Loucy (cell line): ENCODE measurements around the gene ACOT13.

ENCODE experiments used
- H2AFZ ChIP-seq: fragments of 200-600 bp; sonication (generic); 2 replicates; pipeline ENCODE4 v1.6.0; 2016; ENCODE audit warnings: antibody characterized with exemption, mild to moderate bottlenecking, low read length, moderate library complexity
- H3F3A ChIP-seq: fragments of 200-600 bp; 2 replicates; pipeline ENCODE4 v1.6.0; 2016; ENCODE audit warnings: antibody characterized with exemption, low read depth, mild to moderate bottlenecking
- H3K27me3 ChIP-seq: fragments of 200-600 bp; sonication (generic); 2 replicates; pipeline ENCODE4 v1.6.1; 2014; ENCODE audit warnings: low read length, mild to moderate bottlenecking; ENCODE audit not compliant: insufficient read depth, poor library complexity, severe bottlenecking
- H3K36me3 ChIP-seq: fragments of 200-600 bp; sonication (generic); 2 replicates; pipeline ENCODE4 v1.6.1; 2016; ENCODE audit warnings: low read length; ENCODE audit not compliant: insufficient read depth
- H3K4me1 ChIP-seq: fragments of 200-600 bp; sonication (generic); 2 replicates; pipeline ENCODE4 v1.5.1; 2014; ENCODE audit warnings: low read length, mild to moderate bottlenecking; ENCODE audit not compliant: insufficient read depth, poor library complexity, severe bottlenecking
- H3K4me2 ChIP-seq: fragments of 200-600 bp; sonication (generic); 2 replicates; pipeline ENCODE4 v1.6.0; 2014; ENCODE audit warnings: antibody characterized with exemption, low read length, low read depth, mild to moderate bottlenecking; ENCODE audit not compliant: poor library complexity, severe bottlenecking
- H3K4me3 ChIP-seq: fragments of 200-600 bp; sonication (generic); 2 replicates; pipeline ENCODE4 v1.5.1; 2014; ENCODE audit warnings: low read length, mild to moderate bottlenecking, mixed read lengths; ENCODE audit not compliant: poor library complexity, severe bottlenecking
- H3K79me2 ChIP-seq: fragments of 200-600 bp; sonication (generic); 2 replicates; pipeline ENCODE4 v1.6.1; 2014; ENCODE audit warnings: low read length; ENCODE audit not compliant: insufficient read depth
- H3K9ac ChIP-seq: fragments of 200-600 bp; sonication (generic); 2 replicates; pipeline ENCODE4 v1.6.0; 2014; ENCODE audit warnings: mild to moderate bottlenecking, low read depth, low read length, moderate library complexity; ENCODE audit not compliant: poor library complexity, severe bottlenecking
- H3K9me2 ChIP-seq: fragments of 200-600 bp; sonication (generic); replicated peaks from 2 replicates; pipeline ENCODE4 v1.6.1; 2016; ENCODE audit warnings: low read depth, low read length, mixed read lengths
- H3K9me3 ChIP-seq: fragments of 200-600 bp; sonication (generic); 2 replicates; pipeline ENCODE4 v1.6.1; 2014; ENCODE audit warnings: mild to moderate bottlenecking, antibody characterized with exemption, low read length, low read depth; ENCODE audit not compliant: insufficient read depth
- H4K20me1 ChIP-seq: fragments of 200-600 bp; sonication (generic); 2 replicates; pipeline ENCODE4 v1.6.0; 2014; ENCODE audit warnings: antibody characterized with exemption, low read length, mild to moderate bottlenecking; ENCODE audit not compliant: insufficient read depth, poor library complexity, severe bottlenecking
- EZH2phosphoT487 ChIP-seq: fragments of 200-600 bp; IDR thresholded peaks from 2 replicates; pipeline ENCODE4 v1.6.1; 2018; ENCODE audit warnings: antibody characterized with exemption, mild to moderate bottlenecking, moderate library complexity, borderline replicate concordance
- TF ChIP-seq, protein P1 (sequence below): fragments of 200-600 bp; sonication (generic); conservative IDR thresholded peaks from 2 replicates; pipeline ENCODE4 v1.5.1; 2014; ENCODE audit warnings: mild to moderate bottlenecking, antibody characterized with exemption, low read length

Gene ACOT13

DNA sequence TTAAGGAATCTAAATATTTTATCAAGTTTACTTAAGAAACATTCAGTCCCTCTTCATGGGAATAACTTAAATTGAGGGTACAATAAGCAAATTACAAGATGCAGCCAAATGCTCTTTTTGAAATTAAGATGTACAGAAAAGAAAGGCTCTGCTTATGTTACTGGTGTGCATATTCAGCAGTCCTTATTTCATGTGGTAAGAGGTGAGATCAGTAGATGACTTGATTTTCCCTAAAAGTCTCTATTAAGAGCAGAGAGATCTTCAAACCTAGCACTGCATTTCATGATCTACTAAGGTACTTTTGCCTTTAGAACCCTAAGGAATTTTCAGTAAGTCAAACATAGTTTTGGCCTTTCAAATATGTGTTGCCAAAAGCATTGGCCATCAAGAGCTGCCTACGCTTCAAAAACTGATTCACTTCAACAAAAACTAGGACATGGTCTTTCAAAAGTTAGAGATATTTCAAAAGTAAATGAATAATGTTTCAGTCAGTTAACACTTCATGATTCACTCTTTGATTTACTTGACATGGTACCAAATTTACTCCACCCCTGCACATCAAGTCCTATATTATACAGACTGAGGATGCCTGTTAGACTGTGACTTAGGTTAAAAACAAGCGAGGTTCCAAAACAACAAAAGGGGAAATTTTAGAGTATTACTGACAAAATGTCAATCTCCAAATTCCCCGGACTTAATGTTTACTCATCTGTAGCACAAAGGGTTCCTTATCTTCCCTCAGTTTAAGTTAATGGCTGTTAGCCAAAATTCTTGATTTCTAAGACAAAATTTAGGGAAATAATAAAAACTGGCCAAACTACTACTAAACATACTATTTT lies 32.9 kb downstream of the ACOT13 start:
- Histone ChIP-seq H3K4me2 (no peak overlapping the region), H4K20me1 (peaks cover 7% of the 10 kb centered on the region), H3K4me1 (no peaks in the 10 kb centered on the region), H3K9ac (no peak overlapping the region), H3K36me3 (peaks cover 16% of the 10 kb centered on the region; the same call in 1 of the 2 replicates), H3K79me2 (no peaks in the 10 kb centered on the region), H3F3A (no peaks in the 10 kb centered on the region; the same call in 1 of the 2 replicates), H3K9me3 (no peaks in the 10 kb centered on the region), H2AFZ (no peak overlapping the region), H3K27me3 (no peaks in the 10 kb centered on the region), H3K4me3 (no peak overlapping the region), H3K9me2 (no peaks in the 10 kb centered on the region)
- no peak for TF ChIP-seq EZH2phosphoT487
- TF ChIP-seq, protein P1, sequence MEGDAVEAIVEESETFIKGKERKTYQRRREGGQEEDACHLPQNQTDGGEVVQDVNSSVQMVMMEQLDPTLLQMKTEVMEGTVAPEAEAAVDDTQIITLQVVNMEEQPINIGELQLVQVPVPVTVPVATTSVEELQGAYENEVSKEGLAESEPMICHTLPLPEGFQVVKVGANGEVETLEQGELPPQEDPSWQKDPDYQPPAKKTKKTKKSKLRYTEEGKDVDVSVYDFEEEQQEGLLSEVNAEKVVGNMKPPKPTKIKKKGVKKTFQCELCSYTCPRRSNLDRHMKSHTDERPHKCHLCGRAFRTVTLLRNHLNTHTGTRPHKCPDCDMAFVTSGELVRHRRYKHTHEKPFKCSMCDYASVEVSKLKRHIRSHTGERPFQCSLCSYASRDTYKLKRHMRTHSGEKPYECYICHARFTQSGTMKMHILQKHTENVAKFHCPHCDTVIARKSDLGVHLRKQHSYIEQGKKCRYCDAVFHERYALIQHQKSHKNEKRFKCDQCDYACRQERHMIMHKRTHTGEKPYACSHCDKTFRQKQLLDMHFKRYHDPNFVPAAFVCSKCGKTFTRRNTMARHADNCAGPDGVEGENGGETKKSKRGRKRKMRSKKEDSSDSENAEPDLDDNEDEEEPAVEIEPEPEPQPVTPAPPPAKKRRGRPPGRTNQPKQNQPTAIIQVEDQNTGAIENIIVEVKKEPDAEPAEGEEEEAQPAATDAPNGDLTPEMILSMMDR: no peak

DNA sequence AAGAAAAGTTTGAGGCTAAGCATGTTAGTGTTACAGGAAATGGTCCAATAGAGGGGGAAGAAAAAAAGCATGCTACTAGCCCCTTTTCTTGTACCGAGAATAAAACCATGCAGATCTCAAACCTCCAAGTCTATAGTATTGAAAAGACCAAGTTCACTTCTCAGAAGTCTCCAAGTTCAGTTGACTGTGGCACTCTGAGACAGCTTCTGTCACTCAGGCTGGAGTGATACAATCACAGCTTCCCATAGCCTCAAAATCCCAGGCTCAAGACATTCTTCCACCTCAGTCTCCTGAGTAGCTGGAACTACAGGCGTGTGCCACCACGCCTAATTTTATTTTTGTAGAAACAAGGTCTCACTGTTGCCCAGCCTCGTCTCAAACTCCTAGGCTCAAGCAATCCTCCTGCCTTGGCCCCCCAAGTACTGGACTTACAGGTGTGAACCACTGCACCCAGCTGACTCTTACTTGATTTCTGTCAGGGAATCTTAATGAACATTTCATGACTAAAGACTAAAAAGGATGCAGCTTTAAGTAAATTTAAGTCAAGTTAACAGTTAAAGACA lies 35.9 kb downstream of the ACOT13 start:
- Histone ChIP-seq H3K4me1 (no peaks in the 10 kb centered on the region), H4K20me1 (peaks cover 24% of the 10 kb centered on the region), H3K9ac (no peak overlapping the region), H3K27me3 (no peaks in the 10 kb centered on the region), H3K4me2 (no peak overlapping the region), H3F3A (no peaks in the 10 kb centered on the region; the same call in 1 of the 2 replicates), H3K36me3 (peaks cover 46% of the 10 kb centered on the region), H2AFZ (no peak overlapping the region), H3K9me2 (no peaks in the 10 kb centered on the region), H3K4me3 (no peak overlapping the region), H3K79me2 (no peaks in the 10 kb centered on the region), H3K9me3 (no peaks in the 10 kb centered on the region)
- TF ChIP-seq, protein P1: no peak
- TF ChIP-seq EZH2phosphoT487: no peak

DNA sequence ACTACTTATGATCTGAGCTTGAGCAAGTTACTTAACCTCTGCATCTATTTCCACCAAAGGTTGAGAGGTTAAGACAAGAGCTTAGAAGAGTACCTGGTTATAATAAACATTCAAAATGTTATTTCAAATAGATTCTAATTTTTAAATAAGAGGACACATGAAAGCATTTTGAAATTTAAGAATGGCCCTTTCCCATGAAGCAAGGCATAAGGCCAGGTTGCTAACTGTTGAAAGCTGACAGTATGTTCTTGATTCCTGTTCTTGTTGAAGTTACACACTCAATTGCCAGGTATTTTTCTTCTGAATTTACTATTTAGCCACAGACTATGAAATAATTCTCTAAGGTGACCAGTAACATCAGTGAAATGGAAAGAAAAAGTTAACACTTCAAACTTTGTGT lies 37.6 kb downstream of the ACOT13 start:
- no peak for TF ChIP-seq EZH2phosphoT487
- TF ChIP-seq, protein P1: no peak
- no peak overlapping the region for H3K4me3 ChIP-seq
- H3K4me1 ChIP-seq: no peaks in the 10 kb centered on the region
- H3K9me2 ChIP-seq: no peaks in the 10 kb centered on the region
- H3K36me3 ChIP-seq: peaks cover 62% of the 10 kb centered on the region
- H2AFZ ChIP-seq: no peak overlapping the region
- H3K27me3 ChIP-seq: no peaks in the 10 kb centered on the region
- peaks cover 29% of the 10 kb centered on the region for H4K20me1 ChIP-seq
- no peak overlapping the region for H3K4me2 ChIP-seq
- no peak overlapping the region for H3K9ac ChIP-seq
- no peaks in the 10 kb centered on the region for H3K9me3 ChIP-seq
- H3F3A ChIP-seq: no peaks in the 10 kb centered on the region; the same call in 1 of the 2 replicates
- H3K79me2 ChIP-seq: peaks cover 6% of the 10 kb centered on the region
